DMS53 treated with DMSO at 0.1 percent for 48 hours (cell line): ENCODE results near the gene RABGGTA.
"Not testable (repeated sequence)": the region's sequence is repeated elsewhere in the genome, so short reads cannot be mapped to it uniquely, and the experiment has no call there.

Experiments
- DNase-seq: peaks from one replicate; lab custom pipeline; 2025; ENCODE audit not compliant: unreplicated experiment; lab: John Stamatoyannopoulos, UW

Gene RABGGTA

DNA sequence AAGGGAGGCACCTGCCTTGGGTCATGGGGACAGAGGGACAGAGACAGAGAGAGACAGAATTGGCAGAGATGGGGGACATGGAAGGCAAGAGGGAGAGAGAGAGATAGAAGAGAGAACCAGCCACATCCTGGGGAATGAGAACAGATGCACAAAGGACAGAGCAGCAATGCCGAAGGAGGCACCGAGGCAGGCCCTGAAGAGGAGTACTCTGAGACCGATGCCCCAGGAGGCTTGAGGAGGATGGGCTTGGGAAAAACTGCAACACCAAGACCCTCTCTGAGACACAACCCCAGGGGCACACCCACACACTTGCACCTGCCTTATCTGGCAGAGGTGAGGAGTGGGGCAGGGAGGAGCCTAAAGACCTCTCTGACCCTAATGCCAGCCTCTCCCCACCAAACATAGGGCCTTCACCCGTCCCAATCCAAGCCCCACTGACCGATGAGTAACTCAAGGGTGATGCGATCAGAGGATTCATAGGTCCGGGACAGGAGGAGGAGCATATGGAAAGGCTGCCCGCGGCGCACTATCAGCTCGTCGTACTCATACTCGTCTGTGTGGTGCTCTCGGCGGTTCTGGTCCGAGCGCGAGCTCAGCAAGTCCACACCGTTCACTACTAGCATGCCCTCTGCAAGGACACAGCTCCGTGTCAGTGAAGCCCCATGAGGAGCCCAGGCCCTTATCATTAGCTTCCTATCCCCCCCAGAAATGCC lies 10.0 kb downstream of the RABGGTA start:
- no peak for DNase-seq

DNA sequence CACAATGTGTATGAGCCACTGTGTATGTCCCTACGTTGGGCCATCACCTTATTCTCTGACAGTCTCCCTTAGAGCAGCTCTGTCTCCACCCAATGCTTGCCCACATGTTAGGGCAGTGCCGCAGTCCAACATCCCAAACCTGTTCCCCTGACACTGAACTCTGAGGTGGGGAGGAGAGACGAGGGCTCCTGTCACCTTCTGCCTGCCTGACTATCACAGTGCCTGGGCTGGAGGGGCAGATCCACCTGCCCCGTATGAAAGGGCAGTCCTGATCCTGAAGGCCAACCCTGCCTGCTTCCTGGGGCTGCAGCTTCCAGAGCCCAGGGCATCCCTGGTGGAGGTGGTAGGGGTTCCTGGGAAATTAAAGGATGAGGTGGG lies 10.6 kb downstream of the RABGGTA start:
- no peak for DNase-seq

DNA sequence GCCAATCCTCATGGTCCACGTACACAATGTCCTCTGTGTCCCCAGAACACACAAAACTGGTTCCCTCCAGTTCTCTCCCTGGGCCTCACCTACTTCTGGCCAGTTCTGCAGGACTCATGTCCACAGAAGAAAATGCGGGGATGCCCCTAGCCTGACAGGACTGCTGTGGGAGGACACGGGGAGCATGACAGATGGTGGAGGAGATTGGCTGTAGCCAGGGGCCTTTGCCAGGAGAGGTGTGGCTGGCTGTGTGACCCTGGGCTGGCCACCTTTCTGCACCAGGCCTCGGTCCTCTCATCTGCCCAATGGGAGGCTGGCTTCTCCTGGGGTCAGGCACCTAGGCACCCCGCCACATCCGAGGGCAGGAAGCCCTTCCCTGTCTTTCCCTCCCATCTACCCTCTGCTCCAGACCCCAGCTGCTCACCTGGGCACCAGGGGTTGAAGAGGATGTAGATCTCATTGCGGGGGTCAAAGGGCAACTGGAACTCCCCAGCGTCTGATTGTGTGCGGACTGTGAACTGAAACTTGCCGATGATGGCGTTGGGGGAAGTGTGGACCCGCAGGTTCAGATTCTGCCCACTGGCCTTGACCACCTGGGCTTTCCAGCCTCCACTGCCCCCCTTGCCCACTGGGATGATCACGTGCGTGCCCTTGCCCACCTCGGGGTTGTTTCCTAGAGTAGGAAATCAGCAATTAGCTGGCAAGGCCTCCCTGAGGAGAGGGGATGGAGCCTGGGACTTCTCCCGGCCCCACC lies 11.2 kb downstream of the RABGGTA start:
- DNase-seq = no peak

DNA sequence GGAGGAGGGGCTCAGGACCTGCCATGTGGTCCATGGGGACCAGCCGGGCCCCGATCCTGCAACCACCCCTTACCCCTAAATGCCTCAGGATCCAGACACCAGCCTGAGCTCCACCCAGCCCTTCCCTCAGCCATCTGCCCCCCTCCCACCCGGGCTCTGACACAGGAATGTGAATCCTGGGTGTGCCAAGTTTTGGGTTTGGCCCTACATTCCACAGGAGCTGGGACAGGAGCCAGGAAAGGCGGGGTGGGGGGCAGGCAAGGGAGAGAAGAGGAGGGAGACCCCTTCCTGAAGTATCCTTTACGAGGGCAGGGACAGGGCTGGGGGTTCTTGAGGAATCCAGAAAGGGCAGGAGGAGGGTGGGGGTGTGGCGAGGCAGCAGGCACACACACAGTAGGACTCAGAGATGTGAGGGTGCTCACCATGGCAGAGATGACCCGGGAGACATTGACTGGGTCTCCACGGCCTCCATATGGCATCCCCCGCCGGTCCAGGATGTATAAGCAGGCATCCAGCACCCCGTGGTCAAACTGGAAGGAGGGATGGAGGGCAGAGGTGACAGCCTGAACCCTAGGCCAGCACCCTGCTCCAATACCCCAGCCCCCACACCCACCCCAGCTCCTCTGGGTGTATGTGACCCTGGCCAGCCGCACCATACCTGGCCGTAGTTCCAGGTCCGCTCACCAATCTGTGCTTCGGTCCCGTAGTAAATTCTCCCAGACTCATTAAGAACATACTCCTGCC lies 11.9 kb downstream of the RABGGTA start:
- no peak for DNase-seq

DNA sequence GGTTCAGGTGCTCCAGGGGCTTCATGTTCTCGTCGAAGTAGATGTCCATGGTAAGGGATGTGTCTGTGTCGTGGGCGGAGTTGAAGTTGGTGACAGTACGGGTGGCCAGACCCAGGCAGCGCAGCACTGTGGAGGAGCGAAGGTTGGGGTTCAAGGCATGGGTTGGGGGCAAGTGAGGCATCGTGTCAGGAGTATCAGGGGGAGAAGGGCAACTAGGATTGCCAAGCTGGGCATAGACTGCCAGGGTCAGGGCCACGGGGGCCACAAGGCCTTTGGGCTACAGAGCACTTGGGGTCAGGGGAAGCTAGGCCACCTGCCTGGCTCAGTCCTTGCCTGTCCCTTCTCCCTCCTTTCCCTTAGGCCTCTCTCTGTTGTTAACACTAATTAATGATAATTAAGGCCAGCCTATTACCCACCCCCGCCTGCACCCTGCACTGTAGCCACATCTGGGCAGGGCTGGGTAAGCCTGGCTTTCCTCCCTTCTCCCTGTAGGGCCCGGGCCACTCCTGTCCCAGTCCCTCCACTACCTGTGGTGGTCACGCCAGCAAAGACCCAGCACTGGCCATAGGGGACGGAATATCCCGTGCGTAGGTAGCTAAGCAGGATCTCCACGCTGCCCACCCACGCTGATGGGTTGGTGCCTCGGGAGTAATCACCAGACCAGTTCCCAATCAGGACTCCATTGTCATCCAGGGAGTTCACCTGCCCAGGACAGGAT lies 12.7 kb downstream of the RABGGTA start:
- no peak for DNase-seq

DNA sequence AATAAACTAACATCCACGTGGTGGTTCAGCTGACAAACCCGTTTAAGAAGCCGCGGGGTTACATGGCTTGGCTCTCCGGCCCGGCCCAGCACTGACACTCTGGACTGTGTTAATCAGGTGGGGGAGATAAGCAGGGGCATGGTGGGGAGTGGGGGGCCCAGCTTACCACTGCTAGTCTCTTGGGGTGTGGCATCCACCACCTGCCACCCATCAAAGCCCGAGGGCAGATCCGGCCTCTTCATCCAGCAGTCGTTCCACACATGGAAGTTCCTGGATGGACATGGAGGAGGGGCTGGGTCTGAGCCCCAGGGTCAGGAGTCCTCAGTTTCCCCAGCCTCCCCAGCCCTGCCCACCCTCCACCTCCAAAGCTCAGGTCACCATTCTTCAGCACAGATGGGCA lies 13.3 kb downstream of the RABGGTA start:
- DNase-seq = no peak

DNA sequence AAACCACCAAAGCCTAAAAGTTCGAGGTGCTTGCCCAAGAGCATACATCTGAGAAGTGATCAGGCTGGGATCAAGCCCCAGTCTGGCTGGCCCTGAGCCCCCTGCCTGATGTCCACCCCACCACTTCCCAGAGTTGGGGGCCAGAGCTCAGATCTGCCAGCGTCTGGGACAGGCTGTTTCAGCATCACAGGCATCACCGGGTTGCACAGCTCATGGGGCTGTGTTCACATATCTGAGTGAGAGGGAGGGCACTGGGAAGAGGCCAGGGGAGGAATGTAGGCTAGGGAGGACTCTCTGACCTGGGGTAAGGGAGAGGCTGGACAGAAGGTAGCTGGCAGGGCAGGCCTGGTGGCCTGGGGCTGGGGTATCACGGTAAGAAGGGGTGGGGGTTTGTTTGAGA lies 14.4 kb downstream of the RABGGTA start:
- DNase-seq = no peak

DNA sequence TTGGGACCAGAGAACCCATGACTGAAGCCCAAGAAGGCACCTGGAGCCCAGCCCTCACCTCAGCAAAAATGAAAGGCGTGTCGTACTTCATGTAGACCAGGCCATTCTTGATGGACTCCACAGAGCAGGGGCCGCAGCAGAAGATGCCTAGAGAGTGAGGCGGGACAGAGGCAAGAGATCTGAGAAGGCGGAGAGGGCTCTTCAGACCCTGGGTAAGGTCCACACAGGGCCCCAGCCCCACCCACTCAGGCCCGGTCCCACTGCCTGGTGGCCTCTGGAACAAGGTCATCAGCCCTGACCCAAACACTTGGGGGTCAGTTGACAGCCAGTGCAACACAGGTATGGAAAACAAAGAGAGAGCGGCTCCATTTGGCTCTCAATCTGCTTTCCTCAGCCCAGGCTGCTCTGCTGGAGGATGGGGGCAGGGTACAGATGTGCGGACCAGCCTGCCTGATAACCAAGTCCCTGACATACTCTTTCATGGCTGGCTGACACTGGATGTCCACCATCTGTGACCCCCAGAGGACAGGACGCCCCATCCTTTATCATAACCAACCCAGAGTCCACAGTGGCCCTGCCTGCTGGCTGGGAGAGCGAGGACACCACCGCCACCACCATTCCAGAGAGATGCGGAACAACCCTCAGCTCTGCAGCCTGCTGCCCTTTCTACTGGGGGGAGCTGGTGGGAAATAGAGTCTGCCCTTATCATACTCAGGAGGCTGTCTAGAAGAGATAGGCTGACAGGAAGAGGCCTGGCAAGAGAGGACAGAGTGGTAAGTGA lies 15.3 kb downstream of the RABGGTA start:
- DNase-seq = no peak

DNA sequence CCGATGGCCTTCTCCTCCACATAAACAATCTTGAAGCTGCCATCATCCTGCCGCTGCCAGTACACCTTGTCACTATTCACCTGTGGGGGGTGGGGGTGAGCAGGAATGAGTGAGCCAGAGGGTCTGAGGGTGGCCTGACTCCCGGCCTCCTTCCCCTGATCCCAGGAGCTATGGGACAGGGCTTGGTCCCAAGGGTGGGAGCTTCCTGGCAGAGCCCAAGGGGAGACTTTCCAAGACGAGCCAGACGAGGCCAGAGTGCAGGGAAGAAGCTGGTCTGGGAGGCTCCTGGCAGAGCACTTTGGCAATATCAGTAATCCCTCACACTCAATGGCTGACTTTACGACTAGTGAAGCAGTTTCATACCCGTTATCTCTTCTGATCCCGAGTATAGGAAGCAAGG lies 16.0 kb downstream of the RABGGTA start:
- DNase-seq = no peak

DNA sequence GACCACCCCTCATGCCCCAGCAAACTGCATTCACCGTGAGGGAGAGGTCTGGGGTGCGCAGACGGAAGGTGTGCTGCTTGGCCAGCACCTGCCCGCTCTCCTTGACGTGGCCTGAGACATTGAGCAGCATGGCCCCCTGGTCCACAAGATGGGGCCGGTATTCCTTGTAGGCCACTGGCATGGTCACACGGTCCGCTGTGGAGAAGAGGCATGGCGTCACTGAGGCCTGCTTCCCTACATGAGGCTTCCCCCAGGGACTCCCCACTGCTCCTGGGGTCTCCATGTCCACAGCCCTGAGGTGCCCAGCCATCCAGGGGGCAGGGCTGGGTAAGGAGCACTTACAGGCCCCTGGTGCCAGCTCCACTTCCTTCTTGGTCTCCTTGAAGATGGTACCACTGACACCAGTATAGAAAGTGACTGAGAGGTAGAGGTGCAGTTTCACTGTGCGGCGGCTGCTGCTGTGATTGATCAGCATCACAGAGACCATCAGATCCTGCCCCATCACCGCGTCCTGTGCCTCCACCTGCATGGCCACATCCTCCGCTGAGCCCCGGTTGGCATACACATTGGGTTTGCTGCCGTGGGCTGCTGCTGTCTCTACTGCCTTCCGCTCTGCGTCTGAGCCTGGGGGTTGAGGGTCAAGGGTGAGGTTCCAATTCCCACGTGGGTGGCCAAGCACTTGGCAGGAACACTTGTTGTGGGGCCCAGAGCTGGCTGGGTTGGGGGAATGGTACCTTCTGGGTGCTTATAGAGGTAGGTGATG lies 16.6 kb downstream of the RABGGTA start:
- DNase-seq = no peak

DNA sequence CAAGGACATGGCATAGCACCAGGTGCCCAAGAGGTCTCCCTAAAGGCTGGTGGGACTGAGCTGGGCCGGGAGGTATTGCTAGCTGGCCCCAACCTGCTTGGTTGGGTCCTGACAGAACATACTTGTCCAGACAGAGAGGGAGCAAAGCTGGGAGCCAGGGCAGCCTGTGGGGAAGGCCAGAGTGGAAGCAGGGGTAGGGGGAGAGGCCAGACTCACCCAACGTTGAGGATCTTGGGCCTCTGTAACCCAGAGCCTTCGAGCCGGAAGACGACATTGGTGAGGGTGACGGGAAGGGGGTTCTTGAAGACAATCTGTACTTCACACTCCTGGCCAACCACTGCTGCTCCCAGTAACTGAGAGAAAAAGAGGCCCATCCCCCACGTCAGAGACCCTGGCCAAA lies 17.5 kb downstream of the RABGGTA start:
- DNase-seq = no peak

DNA sequence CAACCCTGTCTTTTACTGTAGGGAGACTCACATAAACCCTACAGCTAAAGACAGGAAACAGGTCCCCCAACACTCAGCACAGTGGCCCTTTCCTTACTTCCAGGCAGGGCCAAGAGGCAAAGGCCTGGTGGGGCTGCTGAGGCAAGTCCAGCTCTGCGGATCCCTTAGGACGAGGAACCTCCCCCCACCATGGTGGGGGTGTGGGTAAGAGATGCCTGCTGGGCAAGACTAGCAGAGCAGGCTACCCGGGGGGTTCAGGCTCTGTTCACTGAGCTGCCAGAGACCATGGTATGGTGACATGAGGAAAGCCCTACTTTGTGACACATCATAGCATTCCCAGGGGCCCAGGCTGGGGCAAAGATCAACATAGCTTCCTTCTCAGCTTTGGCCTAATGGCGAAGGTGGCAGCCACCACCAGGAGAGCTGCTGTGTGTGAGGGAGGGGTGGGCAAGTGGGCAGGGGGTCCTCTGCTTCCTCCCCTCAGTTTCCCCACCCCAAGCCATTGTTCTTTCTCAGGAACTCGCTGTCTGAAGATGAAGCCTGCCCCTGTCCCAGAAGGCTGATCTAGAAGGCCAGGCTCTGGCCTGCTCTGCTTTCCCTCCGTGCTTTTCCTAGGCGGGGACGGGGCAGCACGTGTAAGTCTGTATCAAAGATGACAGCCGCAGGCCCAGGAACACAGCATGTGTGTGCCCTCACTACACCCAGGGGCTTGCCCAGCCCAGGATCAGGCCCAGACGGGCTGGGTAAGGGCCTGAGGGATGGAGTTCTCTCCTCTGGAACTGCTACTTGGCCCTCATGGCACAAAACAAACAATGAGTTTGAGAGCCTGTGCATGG lies 18.9 kb downstream of the RABGGTA start:
- no peak for DNase-seq

DNA sequence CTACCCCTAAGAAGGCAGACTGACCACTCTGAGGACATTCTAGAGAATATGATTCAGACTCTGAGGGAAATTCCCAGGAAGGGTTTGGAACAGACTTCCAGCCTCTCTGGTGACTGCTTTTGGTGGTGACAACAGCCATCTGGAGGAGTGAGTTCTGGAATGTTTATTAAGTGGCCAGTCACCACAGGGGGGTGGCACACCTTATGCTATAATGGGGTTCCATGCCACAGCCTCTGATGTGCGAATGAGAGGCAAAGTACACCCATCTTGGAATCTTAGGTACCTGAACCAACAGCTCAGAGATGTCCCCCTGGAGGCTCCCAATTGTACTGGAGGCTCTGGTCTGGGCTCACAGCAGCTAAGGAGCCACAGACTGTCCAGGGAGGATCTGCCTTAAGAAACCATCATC lies 19.5 kb downstream of the RABGGTA start:
- no peak for DNase-seq

DNA sequence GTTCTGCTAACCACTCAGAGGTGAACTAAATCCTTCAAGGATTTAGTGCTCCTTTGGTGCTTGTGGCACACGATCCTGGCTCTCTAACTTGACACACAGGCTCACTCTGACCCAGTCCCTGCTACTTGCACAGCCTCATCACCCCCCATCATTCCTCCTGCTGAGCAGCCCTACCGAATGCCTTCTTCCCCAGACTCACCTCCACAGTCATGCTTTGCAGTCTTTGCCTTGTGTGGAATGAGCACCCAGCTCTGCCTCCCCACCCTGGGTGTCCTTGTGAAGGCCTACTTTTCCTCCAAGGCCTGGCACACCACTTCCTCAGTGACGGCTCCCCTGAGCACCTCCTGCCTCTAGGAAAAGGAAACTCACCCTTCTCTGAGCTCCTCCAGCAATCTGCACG lies 21.0 kb downstream of the RABGGTA start:
- DNase-seq = no peak

DNA sequence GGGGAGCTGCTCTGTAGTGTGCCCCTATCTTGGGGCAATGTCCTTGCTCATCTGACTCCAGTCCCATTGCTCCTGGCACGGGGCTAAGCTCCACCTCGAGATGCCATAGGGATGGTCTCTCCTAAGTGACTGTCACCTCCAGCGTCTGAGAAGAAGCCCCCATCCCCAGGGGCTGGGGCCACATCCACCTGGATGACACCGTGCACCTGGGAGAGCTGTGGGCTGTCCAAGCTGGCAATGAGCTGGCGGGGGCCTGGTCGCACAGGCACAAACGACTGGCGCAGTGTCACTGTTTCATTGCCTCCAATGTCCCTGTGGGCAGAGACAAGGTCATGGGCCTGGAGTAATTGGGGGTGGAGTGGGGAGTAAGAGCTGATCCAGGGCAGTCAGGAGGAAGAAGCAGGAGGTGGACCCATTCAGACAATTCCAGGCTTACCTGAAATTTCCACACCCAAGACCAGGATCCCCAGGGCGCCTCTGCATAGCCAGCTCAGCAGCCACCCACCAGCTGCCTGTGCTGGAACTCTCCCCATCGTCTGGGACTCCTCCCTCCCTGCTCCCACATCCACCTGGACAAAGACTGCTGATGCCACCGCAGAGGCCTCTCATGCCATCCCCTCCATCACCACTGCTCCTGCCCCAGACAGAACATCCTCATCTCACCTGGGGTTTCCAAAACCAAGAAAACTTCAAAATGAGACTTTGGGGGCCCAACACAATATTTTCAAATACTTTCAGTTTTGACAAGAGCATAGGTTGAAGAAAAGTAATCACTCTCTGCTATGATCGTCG lies 22.0 kb downstream of the RABGGTA start:
- no peak for DNase-seq

DNA sequence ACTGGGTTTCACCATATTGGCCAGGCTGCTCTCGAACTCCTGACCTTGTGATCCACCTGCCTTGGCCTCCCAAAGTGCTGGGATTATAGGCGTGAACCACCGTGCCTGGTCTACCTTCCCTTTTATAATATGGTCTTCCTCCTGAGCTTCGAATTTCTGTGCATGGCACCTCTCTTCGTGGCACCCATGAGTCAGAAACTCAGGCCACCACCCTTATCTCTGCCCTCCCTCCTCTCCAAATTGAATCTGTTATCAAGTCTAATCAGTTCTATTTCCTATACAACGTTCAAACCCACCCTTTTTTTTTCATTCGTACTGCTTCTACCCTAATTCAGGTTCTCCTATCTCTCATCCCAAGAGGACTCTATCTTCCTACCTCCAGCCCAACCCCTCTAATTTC lies 24.0 kb downstream of the RABGGTA start:
- DNase-seq = no peak

DNA sequence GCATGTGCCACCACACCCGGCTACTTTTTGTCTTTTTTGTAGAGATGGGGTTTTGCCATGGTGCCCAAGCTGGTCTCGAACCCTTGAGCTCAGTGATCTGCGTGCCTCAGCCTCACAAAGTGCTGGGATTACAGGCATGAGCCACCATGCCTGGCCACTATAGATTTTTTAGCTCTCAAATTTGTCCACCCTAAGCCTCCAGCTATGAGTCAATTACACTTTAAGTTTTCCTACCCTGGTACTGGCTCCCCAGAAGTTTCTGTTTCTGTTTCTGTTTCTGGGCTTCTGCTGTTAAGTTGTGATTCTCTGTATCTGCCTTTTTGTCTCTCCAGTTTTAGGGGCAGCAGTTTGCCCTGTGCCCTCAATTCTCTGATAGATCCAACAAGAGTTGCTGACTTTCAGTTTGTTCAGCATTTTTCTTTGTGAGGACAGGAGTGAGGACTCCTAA lies 24.6 kb downstream of the RABGGTA start:
- no peak for DNase-seq

DNA sequence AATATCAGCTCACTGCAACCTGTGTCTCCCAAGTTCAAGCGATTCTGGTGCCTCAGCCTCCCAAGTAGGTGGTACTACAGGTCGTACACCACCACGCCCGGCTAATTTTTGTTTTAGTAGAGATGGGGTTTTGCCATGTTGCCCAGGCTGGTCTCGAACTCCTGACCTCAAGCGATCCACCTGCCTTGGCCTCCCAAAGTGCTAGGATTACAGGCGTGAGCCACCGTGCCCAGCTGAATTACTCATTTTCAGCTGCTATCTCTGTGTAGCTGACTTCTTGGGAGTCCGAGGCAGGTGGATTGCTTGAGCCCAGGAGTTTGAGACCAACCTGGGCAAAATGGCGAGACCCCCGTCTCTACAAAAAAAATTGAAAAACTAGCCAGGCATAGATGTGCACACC lies 26.0 kb downstream of the RABGGTA start:
- not testable (repeated sequence) for DNase-seq
